ENCODE data around the gene EPAS1.
A peak's percentile ranks its signal among the peaks of the same experiment; 100 is the strongest.

Gene EPAS1

DNA sequence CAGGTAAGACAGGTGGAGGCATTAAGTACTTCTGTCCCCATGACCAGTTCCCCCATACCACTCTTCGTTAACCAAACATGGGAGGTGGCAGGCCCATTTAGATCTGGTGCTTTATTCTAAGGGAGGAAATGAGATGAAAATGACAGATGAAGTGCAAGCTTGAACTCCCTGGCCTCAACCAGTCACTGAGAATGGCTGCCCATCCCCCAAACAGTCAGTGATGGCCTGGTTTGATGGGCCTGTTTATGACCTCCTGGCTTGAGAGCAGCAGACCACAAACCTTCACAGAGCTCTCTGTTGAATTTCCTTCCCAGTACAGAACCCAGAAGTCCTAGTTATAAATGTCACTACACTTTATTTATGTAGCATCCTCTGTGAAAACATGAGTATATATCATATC lies 31.1 kb downstream of the EPAS1 start:
- Histone ChIP-seq H3K9ac (ENCODE audit: low read length) (no peak overlapping the region), H3K36me3 (ENCODE audit: control insufficient read depth, insufficient read depth, low read length, severe bottlenecking) (no peaks in the 10 kb centered on the region), H3K4me3 (ENCODE audit: low read length) (no peak overlapping the region), H3K27me3 (replicated peaks; ENCODE audit: control insufficient read depth, insufficient read depth, low read length) (no peaks in the 10 kb centered on the region), H3K4me1 (ENCODE audit: control insufficient read depth, insufficient read depth, low read length) (peaks cover 68% of the 10 kb centered on the region), H3K9me3 (ENCODE audit: control insufficient read depth, low read length) (no peaks in the 10 kb centered on the region)
- no peak for DNase-seq (ENCODE audit: low read depth)

DNA sequence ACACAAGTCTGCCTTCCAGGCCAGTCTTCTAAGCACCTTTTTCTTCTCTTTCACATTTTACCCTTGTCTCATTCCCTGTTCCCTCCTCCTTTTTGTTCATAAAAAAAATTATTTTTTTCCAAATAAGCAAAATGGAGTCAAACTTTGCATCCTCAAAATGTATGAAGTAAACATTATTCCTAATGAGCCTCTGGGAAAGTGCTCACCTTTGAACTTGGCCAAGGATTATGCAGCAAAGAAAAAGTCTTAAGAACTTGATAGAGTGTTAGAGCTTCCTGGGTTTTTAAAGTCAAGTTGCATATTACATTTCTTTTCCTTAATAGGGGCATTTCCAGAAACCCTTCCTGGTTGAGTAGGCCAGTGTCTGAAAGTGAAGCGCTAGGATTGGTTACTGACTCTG lies 31.6 kb downstream of the EPAS1 start:
- DNase-seq (ENCODE audit: low read depth): no peak
- H3K4me1 ChIP-seq (ENCODE audit: control insufficient read depth, insufficient read depth, low read length): peaks cover 73% of the 10 kb centered on the region
- H3K36me3 ChIP-seq (ENCODE audit: control insufficient read depth, insufficient read depth, low read length, severe bottlenecking): no peaks in the 10 kb centered on the region
- H3K9ac ChIP-seq (ENCODE audit: low read length): no peak overlapping the region
- no peaks in the 10 kb centered on the region for H3K27me3 ChIP-seq (replicated peaks; ENCODE audit: control insufficient read depth, insufficient read depth, low read length)
- no peak overlapping the region for H3K4me3 ChIP-seq (ENCODE audit: low read length)
- no peaks in the 10 kb centered on the region for H3K9me3 ChIP-seq (ENCODE audit: control insufficient read depth, low read length)

DNA sequence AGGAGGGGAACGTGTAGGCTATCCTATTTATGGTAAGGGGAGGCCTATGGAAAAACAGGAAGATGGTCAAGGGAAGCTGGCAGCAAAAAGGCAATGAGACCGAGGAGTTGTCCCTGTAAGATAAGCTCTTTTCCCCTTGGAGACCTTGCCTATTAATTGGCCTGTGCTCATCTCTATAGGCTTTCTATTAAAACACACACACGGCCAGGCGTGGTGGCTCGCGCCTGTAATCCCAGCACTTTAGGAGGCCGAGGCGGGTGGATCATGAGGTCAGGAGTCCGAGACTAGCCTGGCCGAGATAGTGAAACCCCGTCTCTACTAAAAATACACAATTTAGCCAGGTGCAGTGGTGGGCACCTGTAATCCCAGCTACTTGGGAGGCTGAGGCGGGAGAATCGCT lies 32.1 kb downstream of the EPAS1 start:
- Histone ChIP-seq H3K9ac (ENCODE audit: low read length) (no peak overlapping the region), H3K9me3 (ENCODE audit: control insufficient read depth, low read length) (no peaks in the 10 kb centered on the region), H3K4me3 (ENCODE audit: low read length) (no peak overlapping the region), H3K4me1 (ENCODE audit: control insufficient read depth, insufficient read depth, low read length) (peaks cover 78% of the 10 kb centered on the region), H3K36me3 (ENCODE audit: control insufficient read depth, insufficient read depth, low read length, severe bottlenecking) (no peaks in the 10 kb centered on the region), H3K27me3 (replicated peaks; ENCODE audit: control insufficient read depth, insufficient read depth, low read length) (no peaks in the 10 kb centered on the region)
- DNase-seq (ENCODE audit: low read depth): no peak

DNA sequence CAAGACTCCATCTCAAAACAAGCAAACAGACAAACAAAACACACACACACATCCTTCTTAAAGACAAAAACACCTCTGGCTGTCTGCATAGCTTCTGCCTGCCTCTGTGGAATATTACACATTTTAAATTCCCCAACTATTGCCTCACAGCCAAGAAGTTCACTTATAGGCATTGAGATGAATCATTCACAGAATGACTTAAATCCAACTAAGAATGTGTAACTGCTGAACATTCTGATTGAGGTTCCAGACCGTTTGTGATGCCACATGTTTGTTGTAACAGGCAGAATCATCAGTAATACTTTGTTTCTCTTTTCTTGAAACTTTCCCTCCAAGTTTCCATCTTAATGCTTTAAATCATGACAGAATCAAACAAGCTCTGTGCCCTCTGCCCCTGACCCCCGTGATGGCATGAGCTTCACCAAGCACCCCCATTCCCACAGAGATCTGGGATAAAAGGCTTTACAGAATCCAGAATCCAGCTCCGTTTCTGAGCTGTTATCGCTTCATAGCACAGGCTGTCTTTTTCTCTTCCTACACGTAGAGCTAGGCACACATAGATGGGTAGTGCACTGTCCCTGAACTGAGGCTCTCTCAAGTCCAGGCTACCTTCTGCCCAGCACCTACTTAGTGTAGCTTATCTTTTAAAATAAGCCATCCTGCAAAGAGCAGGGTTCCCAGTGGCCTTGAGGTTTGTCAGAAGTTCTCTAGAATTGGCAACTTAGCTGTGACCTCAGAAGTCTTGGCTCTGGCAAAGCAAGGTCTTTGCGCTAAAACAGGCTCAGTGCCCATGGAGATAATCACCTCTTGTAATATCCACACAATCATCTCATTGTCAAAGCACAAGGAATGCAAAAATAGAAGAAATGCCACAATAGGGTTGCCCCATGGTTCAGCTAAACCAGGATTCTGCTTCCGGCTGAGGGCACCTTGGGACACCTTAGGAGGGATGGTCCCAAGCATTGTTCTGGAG lies 32.9 kb downstream of the EPAS1 start:
- peak overlapping the region; percentile 60 for H3K4me3 ChIP-seq (ENCODE audit: low read length)
- H3K36me3 ChIP-seq (ENCODE audit: control insufficient read depth, insufficient read depth, low read length, severe bottlenecking): no peaks in the 10 kb centered on the region
- H3K9ac ChIP-seq (ENCODE audit: low read length): peak overlapping the region; percentile 56
- no peaks in the 10 kb centered on the region for H3K27me3 ChIP-seq (replicated peaks; ENCODE audit: control insufficient read depth, insufficient read depth, low read length)
- peak; percentile 95 for DNase-seq (ENCODE audit: low read depth)
- H3K9me3 ChIP-seq (ENCODE audit: control insufficient read depth, low read length): no peaks in the 10 kb centered on the region
- peaks cover 85% of the 10 kb centered on the region for H3K4me1 ChIP-seq (ENCODE audit: control insufficient read depth, insufficient read depth, low read length)

DNA sequence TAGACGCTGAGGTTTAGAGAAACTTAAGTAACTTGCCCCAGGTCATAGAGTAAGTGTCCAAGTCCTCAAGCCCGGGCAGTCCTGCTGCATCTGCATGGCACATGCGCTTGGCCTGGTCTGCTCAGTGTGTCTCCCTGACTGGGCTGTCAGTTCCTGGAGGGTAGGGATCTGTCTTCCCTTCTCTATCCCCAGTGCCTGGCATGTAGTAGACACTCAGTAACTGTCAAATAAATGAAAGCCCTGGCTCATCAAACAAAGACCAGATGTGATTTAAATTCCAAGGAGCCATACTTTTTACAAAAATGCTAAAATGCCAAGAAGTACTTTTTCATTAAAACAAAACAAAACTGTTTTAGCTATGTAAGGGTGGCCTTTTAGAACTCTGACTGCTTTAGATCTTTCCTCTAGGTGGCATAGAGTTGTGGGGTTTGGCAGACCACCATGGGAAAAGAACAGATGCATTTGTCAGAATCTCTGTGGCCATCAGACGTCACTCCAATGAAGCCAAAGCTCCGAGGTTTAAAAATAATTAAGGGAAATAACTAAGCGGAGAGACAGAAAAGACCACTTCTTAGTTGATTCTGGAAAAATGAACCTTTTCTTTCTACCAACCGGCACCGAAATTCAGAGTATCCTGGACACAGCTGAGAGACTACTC lies 34.0 kb downstream of the EPAS1 start:
- H3K9me3 ChIP-seq (ENCODE audit: control insufficient read depth, low read length): no peaks in the 10 kb centered on the region
- no peak overlapping the region for H3K4me3 ChIP-seq (ENCODE audit: low read length)
- no peaks in the 10 kb centered on the region for H3K36me3 ChIP-seq (ENCODE audit: control insufficient read depth, insufficient read depth, low read length, severe bottlenecking)
- no peaks in the 10 kb centered on the region for H3K27me3 ChIP-seq (replicated peaks; ENCODE audit: control insufficient read depth, insufficient read depth, low read length)
- peaks cover 88% of the 10 kb centered on the region for H3K4me1 ChIP-seq (ENCODE audit: control insufficient read depth, insufficient read depth, low read length)
- H3K9ac ChIP-seq (ENCODE audit: low read length): no peak overlapping the region
- peak; percentile 76 for DNase-seq (ENCODE audit: low read depth)

DNA sequence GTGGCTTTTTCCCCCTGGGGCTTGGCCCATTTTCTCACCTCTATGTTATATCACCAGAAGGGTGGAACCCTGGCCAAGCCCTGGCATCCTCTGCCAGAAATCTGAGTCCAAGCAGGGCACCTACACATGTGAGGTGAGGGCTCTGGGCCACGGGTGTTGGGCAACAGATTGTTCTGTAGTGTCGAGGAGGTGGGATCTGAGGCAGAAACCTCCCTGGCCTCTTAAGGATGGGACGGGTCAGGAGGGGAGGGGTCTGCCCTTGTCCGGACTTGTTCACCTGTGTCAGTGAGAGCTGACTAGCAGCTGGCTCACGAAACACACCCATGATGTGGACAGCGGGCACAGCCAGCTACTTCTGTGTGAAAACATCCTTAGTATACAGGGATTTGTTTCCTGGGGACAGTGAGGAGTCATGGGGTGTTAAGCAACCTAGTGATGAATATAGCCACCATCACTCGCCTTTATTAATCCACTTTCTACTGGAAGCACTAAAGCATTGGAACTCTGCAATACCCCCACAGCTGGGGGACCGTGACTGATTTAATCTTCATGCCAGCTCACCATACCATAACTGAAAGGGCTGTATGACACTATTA lies 35.6 kb downstream of the EPAS1 start:
- DNase-seq (ENCODE audit: low read depth): peak; percentile 46
- H3K9ac ChIP-seq (ENCODE audit: low read length): no peak overlapping the region
- no peaks in the 10 kb centered on the region for H3K27me3 ChIP-seq (replicated peaks; ENCODE audit: control insufficient read depth, insufficient read depth, low read length)
- peaks cover 88% of the 10 kb centered on the region for H3K4me1 ChIP-seq (ENCODE audit: control insufficient read depth, insufficient read depth, low read length)
- no peak overlapping the region for H3K4me3 ChIP-seq (ENCODE audit: low read length)
- no peaks in the 10 kb centered on the region for H3K9me3 ChIP-seq (ENCODE audit: control insufficient read depth, low read length)
- no peaks in the 10 kb centered on the region for H3K36me3 ChIP-seq (ENCODE audit: control insufficient read depth, insufficient read depth, low read length, severe bottlenecking)

DNA sequence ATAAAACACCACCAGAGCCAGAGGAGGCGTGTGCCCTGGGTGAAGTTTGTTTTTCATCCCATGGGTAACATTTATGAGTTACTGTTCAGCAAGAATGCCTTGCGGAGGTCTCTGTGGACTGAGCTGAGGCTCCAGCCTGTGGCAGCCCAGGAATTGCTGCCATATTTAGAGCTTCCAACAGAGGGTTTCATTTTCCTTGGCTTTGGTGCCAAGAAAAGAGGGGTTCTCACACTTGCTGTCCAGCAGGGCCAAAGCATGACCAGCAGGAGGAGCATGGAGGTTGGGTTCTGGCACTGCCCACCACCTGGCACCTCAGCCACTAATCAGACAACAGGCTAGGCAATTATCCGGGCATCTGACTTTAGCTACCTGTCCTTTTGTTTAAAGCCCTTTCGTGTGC lies 36.7 kb downstream of the EPAS1 start:
- DNase-seq (ENCODE audit: low read depth): no peak
- Histone ChIP-seq H3K4me3 (ENCODE audit: low read length) (peak overlapping the region; percentile 78), H3K4me1 (ENCODE audit: control insufficient read depth, insufficient read depth, low read length) (peaks cover 93% of the 10 kb centered on the region), H3K27me3 (replicated peaks; ENCODE audit: control insufficient read depth, insufficient read depth, low read length) (no peaks in the 10 kb centered on the region), H3K9ac (ENCODE audit: low read length) (peak overlapping the region; percentile 87), H3K36me3 (ENCODE audit: control insufficient read depth, insufficient read depth, low read length, severe bottlenecking) (no peaks in the 10 kb centered on the region), H3K9me3 (ENCODE audit: control insufficient read depth, low read length) (no peaks in the 10 kb centered on the region)

DNA sequence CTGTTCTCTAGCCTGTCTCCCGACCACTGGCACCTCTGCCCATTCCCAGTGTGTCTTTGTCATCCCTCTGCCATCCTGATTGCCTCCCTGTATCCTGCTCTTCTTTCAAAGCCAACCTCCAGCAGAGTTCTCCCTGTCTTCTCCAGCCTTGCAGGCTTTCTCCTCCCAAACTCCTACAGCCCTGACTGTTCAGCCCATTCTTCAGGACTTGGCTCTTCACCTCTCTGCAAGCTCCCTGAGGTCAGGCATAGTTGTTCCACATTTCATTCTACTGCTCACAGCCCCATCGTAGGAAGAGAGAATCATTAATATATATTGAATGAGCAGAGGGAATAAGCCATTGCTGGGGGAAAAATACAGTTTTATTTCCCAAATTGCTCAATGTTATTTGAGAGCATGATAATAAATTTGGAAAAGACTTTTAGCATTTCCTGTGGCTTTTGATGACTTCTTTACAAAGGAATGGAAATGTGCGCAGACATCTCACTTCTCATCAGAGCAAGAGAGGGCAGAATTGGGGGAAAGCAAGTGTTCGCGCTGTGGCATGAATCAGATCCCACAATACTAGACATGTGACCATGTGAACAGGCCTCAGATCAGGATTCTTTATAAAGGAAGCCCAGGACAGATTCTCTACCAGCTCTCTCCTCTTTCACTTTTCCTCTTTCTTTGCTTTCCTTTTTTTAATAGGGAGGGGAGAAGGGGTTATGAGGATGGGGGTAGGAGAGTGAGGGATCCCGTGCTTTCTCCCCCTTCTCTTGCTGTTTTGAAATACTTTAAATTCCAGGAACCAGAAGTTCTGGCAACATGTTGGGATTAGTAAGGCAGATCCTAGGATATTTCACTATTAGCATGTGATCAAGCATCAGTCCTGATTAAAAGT lies 37.4 kb downstream of the EPAS1 start:
- Histone ChIP-seq H3K9me3 (ENCODE audit: control insufficient read depth, low read length) (no peaks in the 10 kb centered on the region), H3K36me3 (ENCODE audit: control insufficient read depth, insufficient read depth, low read length, severe bottlenecking) (no peaks in the 10 kb centered on the region), H3K27me3 (replicated peaks; ENCODE audit: control insufficient read depth, insufficient read depth, low read length) (no peaks in the 10 kb centered on the region), H3K9ac (ENCODE audit: low read length) (peak overlapping the region; percentile 87), H3K4me1 (ENCODE audit: control insufficient read depth, insufficient read depth, low read length) (peaks cover 88% of the 10 kb centered on the region), H3K4me3 (ENCODE audit: low read length) (peak overlapping the region; percentile 78)
- DNase-seq (ENCODE audit: low read depth): peak; percentile 90

DNA sequence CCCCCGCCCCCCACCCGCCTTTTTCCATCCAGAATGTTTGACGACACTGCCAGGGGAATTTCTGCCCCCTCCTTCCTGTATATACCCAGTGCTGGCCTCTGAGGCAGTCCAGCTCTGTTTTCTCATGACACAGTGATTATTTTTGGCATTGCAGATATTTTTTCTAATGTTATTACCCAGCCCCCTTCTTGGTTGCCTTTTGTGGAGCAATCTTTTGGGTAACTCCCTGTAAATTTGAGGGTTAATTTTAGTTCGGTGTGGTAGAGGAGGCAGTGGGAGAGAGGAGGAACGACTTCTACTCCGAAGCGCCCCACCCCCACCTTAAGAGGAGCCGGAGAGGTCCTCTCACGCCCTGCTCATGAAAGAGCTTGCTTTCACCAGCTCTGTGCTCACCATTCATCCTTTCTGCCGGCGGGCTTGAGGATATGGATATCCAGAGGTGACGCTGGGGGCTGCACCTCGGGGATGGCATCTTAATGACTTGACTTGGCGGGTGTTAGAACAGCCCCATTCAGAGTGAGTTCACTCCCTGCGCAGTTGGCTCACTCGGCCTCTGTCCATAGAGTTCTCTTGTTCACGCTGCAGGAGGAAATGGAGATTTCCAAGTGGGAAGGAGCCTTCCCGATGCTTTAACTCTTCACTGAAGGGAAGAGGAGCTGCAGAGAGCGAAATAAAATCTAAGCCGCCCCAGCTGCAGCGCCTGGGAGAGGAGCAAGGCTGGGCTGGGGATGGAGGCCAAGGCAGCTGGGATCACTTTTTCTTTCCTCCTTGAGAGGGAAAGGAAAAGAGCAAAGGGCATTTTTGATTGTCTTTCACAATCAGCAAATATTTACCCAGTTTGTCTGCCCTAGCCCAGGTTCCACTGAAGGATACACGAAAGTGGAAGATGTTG lies 38.4 kb downstream of the EPAS1 start:
- Histone ChIP-seq H3K36me3 (ENCODE audit: control insufficient read depth, insufficient read depth, low read length, severe bottlenecking) (no peaks in the 10 kb centered on the region), H3K9me3 (ENCODE audit: control insufficient read depth, low read length) (no peaks in the 10 kb centered on the region), H3K4me1 (ENCODE audit: control insufficient read depth, insufficient read depth, low read length) (peaks cover 88% of the 10 kb centered on the region), H3K27me3 (replicated peaks; ENCODE audit: control insufficient read depth, insufficient read depth, low read length) (no peaks in the 10 kb centered on the region), H3K4me3 (ENCODE audit: low read length) (peak overlapping the region; percentile 78), H3K9ac (ENCODE audit: low read length) (peak overlapping the region; percentile 87)
- peak; percentile 68 for DNase-seq (ENCODE audit: low read depth)

DNA sequence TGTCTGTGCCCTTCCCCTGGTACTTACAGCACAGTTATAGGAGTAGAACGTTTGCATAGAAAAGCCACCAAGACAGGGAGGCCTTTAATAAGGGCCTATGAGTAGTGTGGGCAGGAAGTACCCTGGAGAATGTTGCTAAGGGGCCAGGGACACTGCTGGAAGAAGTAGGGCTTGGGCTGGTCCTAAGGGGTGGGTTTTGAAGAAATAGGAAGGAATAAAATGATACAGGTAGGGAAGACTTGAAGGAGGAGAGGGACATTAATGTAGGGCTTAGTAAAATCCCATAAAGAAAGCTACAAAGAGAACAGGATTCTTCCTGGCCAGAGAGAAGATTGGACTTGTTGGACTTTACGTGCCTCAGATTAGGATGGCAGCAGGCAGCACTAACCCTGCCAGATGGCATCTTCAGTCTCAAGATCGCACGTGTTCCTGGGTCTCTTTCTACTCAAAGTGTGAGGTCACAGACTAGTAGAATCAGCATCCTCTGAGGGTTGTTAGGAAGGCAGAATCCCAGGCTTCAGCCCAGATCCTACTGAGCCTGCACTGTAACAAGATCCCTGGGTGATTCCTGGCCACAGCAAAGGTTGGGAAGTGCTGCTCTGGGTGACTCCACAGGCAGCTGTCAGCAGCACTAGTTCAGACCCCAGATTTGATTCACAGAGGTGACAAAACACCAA lies 39.2 kb downstream of the EPAS1 start:
- DNase-seq (ENCODE audit: low read depth): peak; percentile 56
- Histone ChIP-seq H3K27me3 (replicated peaks; ENCODE audit: control insufficient read depth, insufficient read depth, low read length) (no peaks in the 10 kb centered on the region), H3K36me3 (ENCODE audit: control insufficient read depth, insufficient read depth, low read length, severe bottlenecking) (no peaks in the 10 kb centered on the region), H3K9me3 (ENCODE audit: control insufficient read depth, low read length) (no peaks in the 10 kb centered on the region), H3K4me3 (ENCODE audit: low read length) (peak overlapping the region; percentile 78), H3K9ac (ENCODE audit: low read length) (peak overlapping the region; percentile 87), H3K4me1 (ENCODE audit: control insufficient read depth, insufficient read depth, low read length) (peaks cover 84% of the 10 kb centered on the region)
